Skeletal muscle tissue (tissue), 4 donors: ENCODE measurements around the gene ALPK1. TPM values are rescaled to one million over a fixed set of nuclear protein-coding genes. Genes with fewer than 3 reads are reported as not detected.
"Not testable (repeated sequence)": the region's sequence is repeated elsewhere in the genome, so short reads cannot be mapped to it uniquely, and the experiment has no call there.

Source experiments
- H3K27ac ChIP-seq: one replicate; pipeline ENCODE4 v1.7.0; 2013; ENCODE audit warnings: mild to moderate bottlenecking, low read depth, low read length, inconsistent platforms
- H3K27me3 ChIP-seq, 3 donors: one replicate each; pipeline ENCODE4 v1.7.0; 2013; ENCODE audit warnings: low read length in 3 of 3; ENCODE audit not compliant: control insufficient read depth in 3 of 3, insufficient read depth in 3 of 3
- H3K36me3 ChIP-seq, 3 donors: one replicate each; pipeline ENCODE4 v1.7.0; 2013; ENCODE audit warnings: low read length in 3 of 3; ENCODE audit not compliant: control insufficient read depth in 3 of 3, insufficient read depth in 3 of 3
- H3K4me1 ChIP-seq, 3 donors: one replicate each; pipeline ENCODE4 v1.7.0; 2013; ENCODE audit warnings: low read length in 3 of 3, mild to moderate bottlenecking in 3 of 3; ENCODE audit not compliant: control insufficient read depth in 3 of 3, insufficient read depth in 3 of 3
- H3K4me3 ChIP-seq, 3 donors: one replicate each; pipeline ENCODE4 v1.7.0; 2013; ENCODE audit warnings: low read length in 3 of 3
- H3K9ac ChIP-seq, 3 donors: one replicate each; pipeline ENCODE4 v1.7.0; 2013; ENCODE audit warnings: low read length in 3 of 3, mild to moderate bottlenecking in 3 of 3, moderate library complexity in 2 of 3, low read depth in 1 of 3
- H3K9me3 ChIP-seq, 3 donors: one replicate each; pipeline ENCODE4 v1.7.0; 2013; ENCODE audit warnings: low read length in 3 of 3; ENCODE audit not compliant: control insufficient read depth in 3 of 3
- total RNA-seq: library from RNA; depleted of rRNA; stranded (reverse); fragments of >200 nt; gene quantifications from one replicate; pipeline ENCODE4 v1.2.3, GENCODE V29; 2014
- donor health status: Osteomylitis.

Gene ALPK1
- total RNA-seq, 1 donor from 2014 or later = 9.4 TPM

GRCh38 chr4:112431158-112431557, 134.0 kb downstream of the ALPK1 start:
- H3K9me3 ChIP-seq = no peaks in the 10 kb centered on the region
- H3K9ac ChIP-seq = no peak overlapping the region
- H3K4me1 ChIP-seq = no peaks in the 10 kb centered on the region
- no peaks in the 10 kb centered on the region for H3K27me3 ChIP-seq
- no peak overlapping the region for H3K27ac ChIP-seq
- H3K36me3 ChIP-seq = peaks cover 0 to 8% (median 4%) of the 10 kb centered on the region in 3 donors
- no peak overlapping the region for H3K4me3 ChIP-seq

- Histone ChIP-seq H3K27me3 (no peaks in the 10 kb centered on the region), H3K36me3 (peaks cover 3 to 27% (median 8%) of the 10 kb centered on the region in 3 donors), H3K9ac (no peak overlapping the region), H3K9me3 (no peaks in the 10 kb centered on the region), H3K27ac (no peak overlapping the region), H3K4me1 (no peaks in the 10 kb centered on the region), H3K4me3 (no peak overlapping the region)
These were observed 139.8 kb downstream of the ALPK1 start for GRCh38 chr4:112436987-112437386.

- H3K36me3 ChIP-seq = peaks cover 3 to 27% (median 13%) of the 10 kb centered on the region in 3 donors
- H3K4me3 ChIP-seq, H3K4me1 ChIP-seq, H3K9me3 ChIP-seq, H3K27me3 ChIP-seq, H3K9ac ChIP-seq, H3K27ac ChIP-seq: not testable (repeated sequence)
These were observed 145.1 kb downstream of the ALPK1 start for GRCh38 chr4:112442226-112442625.

- Histone ChIP-seq H3K9ac (no peak overlapping the region), H3K4me3 (no peak overlapping the region), H3K36me3 (no peaks in the 10 kb centered on the region), H3K27ac (no peak overlapping the region), H3K4me1 (no peaks in the 10 kb centered on the region), H3K27me3 (no peaks in the 10 kb centered on the region), H3K9me3 (peaks cover 0 to 6% (median 0%) of the 10 kb centered on the region in 3 donors)
These were observed 151.3 kb downstream of the ALPK1 start for GRCh38 chr4:112448306-112449132.

GRCh38 chr4:112449708-112450107, 152.5 kb downstream of the ALPK1 start:
- H3K36me3 ChIP-seq = no peaks in the 10 kb centered on the region
- peaks cover 0 to 6% (median 0%) of the 10 kb centered on the region in 3 donors for H3K9me3 ChIP-seq
- no peak overlapping the region for H3K9ac ChIP-seq
- no peak overlapping the region for H3K27ac ChIP-seq
- no peaks in the 10 kb centered on the region for H3K27me3 ChIP-seq
- H3K4me3 ChIP-seq = no peak overlapping the region
- no peaks in the 10 kb centered on the region for H3K4me1 ChIP-seq

GRCh38 chr4:112451104-112451503, 153.9 kb downstream of the ALPK1 start:
- no peaks in the 10 kb centered on the region for H3K4me1 ChIP-seq
- H3K27ac ChIP-seq = no peak overlapping the region
- H3K4me3 ChIP-seq = no peak overlapping the region
- peaks cover 0 to 1% (median 0%) of the 10 kb centered on the region in 3 donors for H3K9me3 ChIP-seq
- H3K36me3 ChIP-seq = no peaks in the 10 kb centered on the region
- H3K27me3 ChIP-seq = no peaks in the 10 kb centered on the region
- no peak overlapping the region for H3K9ac ChIP-seq

- no peaks in the 10 kb centered on the region for H3K4me1 ChIP-seq
- no peak overlapping the region for H3K9ac ChIP-seq
- no peaks in the 10 kb centered on the region for H3K36me3 ChIP-seq
- H3K27me3 ChIP-seq = no peaks in the 10 kb centered on the region
- no peak overlapping the region for H3K4me3 ChIP-seq
- no peak overlapping the region for H3K27ac ChIP-seq
- peaks cover 0 to 1% (median 0%) of the 10 kb centered on the region in 3 donors for H3K9me3 ChIP-seq
These were observed 154.7 kb downstream of the ALPK1 start for GRCh38 chr4:112451831-112452230.

- Histone ChIP-seq H3K4me1 (no peaks in the 10 kb centered on the region), H3K27ac (no peak overlapping the region), H3K9me3 (peaks cover 0 to 1% (median 0%) of the 10 kb centered on the region in 3 donors), H3K27me3 (no peaks in the 10 kb centered on the region), H3K9ac (no peak overlapping the region), H3K4me3 (no peak overlapping the region), H3K36me3 (no peaks in the 10 kb centered on the region)
These were observed 156.2 kb downstream of the ALPK1 start for GRCh38 chr4:112453321-112453720.

GRCh38 chr4:112472318-112472717, 175.1 kb downstream of the ALPK1 start:
- no peak overlapping the region for H3K27ac ChIP-seq
- H3K9ac ChIP-seq = no peak overlapping the region
- H3K27me3 ChIP-seq = no peaks in the 10 kb centered on the region
- H3K9me3 ChIP-seq = no peaks in the 10 kb centered on the region
- no peak overlapping the region for H3K4me3 ChIP-seq
- no peaks in the 10 kb centered on the region for H3K4me1 ChIP-seq
- no peaks in the 10 kb centered on the region for H3K36me3 ChIP-seq

- Histone ChIP-seq H3K4me1 (no peaks in the 10 kb centered on the region), H3K36me3 (no peaks in the 10 kb centered on the region), H3K4me3 (no peak overlapping the region), H3K9me3 (no peaks in the 10 kb centered on the region), H3K9ac (no peak overlapping the region), H3K27ac (no peak overlapping the region), H3K27me3 (no peaks in the 10 kb centered on the region)
These were observed 176.8 kb downstream of the ALPK1 start for GRCh38 chr4:112473985-112474384.
